A673 (cell line): ENCODE results near the gene RAB4A.

Experiments
- EZH2 ChIP-seq: fragments of 200-600 bp; sonication (generic); IDR thresholded peaks from 2 replicates; pipeline ENCODE4 v1.6.1; 2017; ENCODE audit warnings: borderline replicate concordance, low read depth, mild to moderate bottlenecking, mixed read lengths, antibody characterized with exemption, low read length; ENCODE audit not compliant: poor library complexity, severe bottlenecking
- TF ChIP-seq, protein P1 (sequence below): fragments of 300-800, 200-600 bp; sonication (generic); conservative IDR thresholded peaks from 2 replicates; pipeline ENCODE4 v1.5.1; 2017; ENCODE audit warnings: low read depth, mild to moderate bottlenecking, antibody characterized with exemption, low read length, moderate library complexity, mixed read lengths

- TF ChIP-seq, protein P1, sequence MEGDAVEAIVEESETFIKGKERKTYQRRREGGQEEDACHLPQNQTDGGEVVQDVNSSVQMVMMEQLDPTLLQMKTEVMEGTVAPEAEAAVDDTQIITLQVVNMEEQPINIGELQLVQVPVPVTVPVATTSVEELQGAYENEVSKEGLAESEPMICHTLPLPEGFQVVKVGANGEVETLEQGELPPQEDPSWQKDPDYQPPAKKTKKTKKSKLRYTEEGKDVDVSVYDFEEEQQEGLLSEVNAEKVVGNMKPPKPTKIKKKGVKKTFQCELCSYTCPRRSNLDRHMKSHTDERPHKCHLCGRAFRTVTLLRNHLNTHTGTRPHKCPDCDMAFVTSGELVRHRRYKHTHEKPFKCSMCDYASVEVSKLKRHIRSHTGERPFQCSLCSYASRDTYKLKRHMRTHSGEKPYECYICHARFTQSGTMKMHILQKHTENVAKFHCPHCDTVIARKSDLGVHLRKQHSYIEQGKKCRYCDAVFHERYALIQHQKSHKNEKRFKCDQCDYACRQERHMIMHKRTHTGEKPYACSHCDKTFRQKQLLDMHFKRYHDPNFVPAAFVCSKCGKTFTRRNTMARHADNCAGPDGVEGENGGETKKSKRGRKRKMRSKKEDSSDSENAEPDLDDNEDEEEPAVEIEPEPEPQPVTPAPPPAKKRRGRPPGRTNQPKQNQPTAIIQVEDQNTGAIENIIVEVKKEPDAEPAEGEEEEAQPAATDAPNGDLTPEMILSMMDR = no peak
- no peak for TF ChIP-seq EZH2
Observed at GRCh38 chr1:229323885-229324553, 53.1 kb downstream of the RAB4A start.
